Fibroblast of pulmonary artery (primary cell): ENCODE data around the gene ZFAND3.

ENCODE experiments used
- DNase-seq: peaks from one replicate; pipeline ENCODE4 v3.0.0-alpha.2; 2010; ENCODE audit warnings: low read depth
- H3K4me3 ChIP-seq: replicated peaks from 2 replicates; pipeline ENCODE4 v1.5.1; 2011; ENCODE audit warnings: low read depth, mild to moderate bottlenecking, control low read depth, low read length, moderate library complexity
- CTCF ChIP-seq: IDR thresholded peaks from 2 replicates; pipeline ENCODE4 v1.5.1; 2011; ENCODE audit warnings: mild to moderate bottlenecking, control low read depth, low read length, inconsistent platforms; ENCODE audit errors: missing control alignments

The ZFAND3 gene

GRCh38 chr6:37819177-37819801 lies at the start of gene ZFAND3:
Gene ZFAND3, plus strand, starts transcription at chr6:37819727. Its CDS starts 219 bp downstream, at chr6:37819946.
- DNase-seq, result peak; percentile 97
- peak within 1 kb of the TSS; percentile 76 for H3K4me3 ChIP-seq
- no peak for TF ChIP-seq CTCF

DNA sequence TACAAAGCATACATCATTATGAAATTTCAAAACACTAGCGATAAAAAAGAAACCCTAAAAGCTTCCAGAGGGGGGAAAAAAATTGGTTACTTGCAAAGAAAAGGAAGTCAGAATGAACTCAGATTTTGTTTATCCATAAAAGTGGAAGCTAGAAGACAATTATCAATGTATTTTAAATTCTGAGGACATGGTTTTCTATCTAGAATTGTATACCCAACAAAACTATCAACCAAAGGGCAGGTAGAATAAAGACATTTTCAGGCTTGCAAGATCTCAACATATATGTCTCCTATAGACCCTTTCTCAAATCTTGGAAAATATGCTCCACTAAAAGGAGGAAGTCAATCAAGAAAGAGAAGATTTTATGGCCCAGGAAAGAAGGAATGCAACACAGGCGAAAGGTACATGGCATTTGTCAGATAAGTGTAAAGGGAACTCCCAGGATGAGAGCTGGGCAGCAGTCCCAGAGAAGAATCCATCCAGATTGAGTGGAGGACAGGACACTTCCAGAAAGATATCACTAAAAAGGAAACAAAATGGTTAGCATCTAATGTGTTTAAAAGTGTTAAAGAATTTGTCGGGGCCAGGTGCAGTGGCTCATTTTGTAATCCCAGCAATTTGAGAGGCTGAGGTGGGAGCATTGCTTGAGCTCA lies 45.4 kb upstream of the ZFAND3 start:
- H3K4me3 ChIP-seq, result no peak overlapping the region
- no peak for DNase-seq
- no peak for TF ChIP-seq CTCF

DNA sequence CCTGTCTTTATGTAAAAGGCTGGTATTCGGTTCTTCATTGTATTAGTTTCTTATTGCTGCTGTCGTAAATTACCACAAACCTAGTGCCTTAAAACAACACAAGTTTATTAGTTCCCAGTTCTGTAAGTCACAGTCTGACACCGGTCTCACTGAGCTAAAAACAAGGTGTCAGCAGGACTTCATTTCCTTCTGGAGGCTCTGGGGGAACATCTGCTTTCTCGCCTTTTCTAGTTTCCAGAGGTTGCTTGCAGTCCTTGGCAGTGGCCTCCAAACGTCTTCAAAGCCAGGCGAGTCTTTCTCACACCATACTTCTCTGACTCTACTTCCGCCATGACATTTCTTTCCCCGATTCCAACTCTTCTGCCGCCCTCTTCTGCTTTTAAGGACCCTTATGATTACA lies 43.0 kb upstream of the ZFAND3 start:
- no peak for TF ChIP-seq CTCF

GRCh38 chr6:37777272-37777834 lies 42.2 kb upstream of the ZFAND3 start:
- no peak for DNase-seq
- no peak overlapping the region for H3K4me3 ChIP-seq
- no peak for TF ChIP-seq CTCF

More for the DNA sequence above, 43.0 kb upstream of the ZFAND3 start:
- no peak for DNase-seq
- H3K4me3 ChIP-seq, result no peak overlapping the region

DNA sequence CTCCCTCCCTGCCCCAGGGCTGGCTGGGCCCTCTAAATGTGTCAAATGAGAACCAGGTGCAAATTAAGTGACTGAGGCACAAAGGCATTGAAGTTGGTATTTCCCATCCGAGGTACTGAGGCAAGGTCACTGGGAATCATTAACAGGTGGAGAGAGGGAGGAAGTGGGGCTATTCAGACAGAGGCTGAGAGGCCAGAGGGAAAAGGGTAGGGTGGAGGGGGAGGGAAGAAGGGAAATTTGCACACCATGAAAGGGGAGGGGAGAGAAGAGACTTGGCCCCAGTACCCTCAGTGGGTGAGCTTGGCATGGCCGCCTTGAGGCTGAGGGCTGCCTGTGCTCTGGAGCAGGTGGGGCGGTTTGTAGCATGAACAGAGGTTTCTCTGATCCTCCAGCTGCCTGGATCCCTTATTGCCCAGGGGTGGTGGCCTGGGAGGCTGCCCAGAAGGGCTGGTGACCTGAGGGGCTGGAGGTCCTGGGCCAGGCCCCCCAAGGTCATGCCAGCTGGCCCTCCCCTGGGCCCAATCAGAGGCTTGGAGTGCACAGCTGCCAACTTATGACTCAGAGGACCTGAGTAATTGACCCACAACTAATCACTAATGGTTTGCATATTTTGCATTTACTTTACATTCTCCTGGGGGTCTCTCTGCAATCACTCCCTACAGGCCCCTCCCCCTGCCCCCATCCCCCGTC lies 40.3 kb upstream of the ZFAND3 start:
- no peak overlapping the region for H3K4me3 ChIP-seq
- DNase-seq, result no peak
- TF ChIP-seq CTCF, result no peak

DNA sequence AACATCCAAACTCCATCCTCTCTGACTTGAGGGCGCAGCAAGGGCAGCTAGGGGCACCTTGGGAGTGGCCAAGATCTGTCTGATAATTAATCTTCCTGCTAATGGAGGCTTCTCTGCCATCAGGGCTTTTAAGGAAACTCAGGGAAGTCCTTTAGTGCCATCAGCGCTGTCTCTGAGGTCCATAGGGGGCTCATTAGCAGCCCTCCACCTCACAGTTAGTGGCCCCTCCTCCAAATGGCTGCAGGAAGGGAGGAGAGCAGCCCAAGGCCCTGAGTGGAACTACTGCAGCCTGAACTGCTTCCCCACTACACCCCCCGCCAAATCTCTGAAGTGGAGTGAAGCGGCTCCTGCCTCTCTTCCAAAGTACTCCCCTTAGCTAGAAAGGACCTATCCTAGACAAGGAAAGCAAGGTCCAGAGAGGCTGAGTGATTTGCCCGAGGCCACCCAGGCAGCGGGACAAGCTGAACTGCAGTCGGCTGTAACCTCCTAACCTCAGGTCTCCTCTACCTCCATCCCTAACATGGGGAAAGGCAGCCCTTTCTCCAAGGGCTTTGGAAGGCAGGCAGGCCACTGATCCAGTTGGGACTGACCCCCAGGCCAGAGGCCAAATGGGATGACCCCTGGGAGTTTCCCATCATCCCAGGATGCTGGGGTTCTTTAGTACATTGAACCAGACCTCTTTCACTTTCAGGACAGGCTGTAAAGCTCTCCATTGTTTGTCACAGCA lies 39.5 kb upstream of the ZFAND3 start:
- DNase-seq, result no peak

More for the DNA sequence above, 39.5 kb upstream of the ZFAND3 start:
- no peak overlapping the region for H3K4me3 ChIP-seq
- TF ChIP-seq CTCF, result no peak
